AG09309 (cell line): ENCODE measurements around the gene HMHB1.
A peak's percentile ranks its signal among the peaks of the same experiment; 100 is the strongest.

Experiments
- DNase-seq: peaks from one replicate; pipeline ENCODE4 v3.0.0-alpha.2; 2010; ENCODE audit warnings: low read depth
- H3K4me3 ChIP-seq: 2 replicates; pipeline ENCODE4 v1.5.1; 2011; ENCODE audit warnings: mild to moderate bottlenecking, low read depth, low read length, moderate library complexity; ENCODE audit not compliant: control insufficient read depth
- TF ChIP-seq, protein P1 (sequence below): IDR thresholded peaks from 2 replicates; pipeline ENCODE4 v1.5.1; 2011; ENCODE audit warnings: mild to moderate bottlenecking, low read depth, low read length, inconsistent platforms; ENCODE audit not compliant: insufficient read depth, control insufficient read depth; ENCODE audit errors: missing control alignments

Gene HMHB1

DNA sequence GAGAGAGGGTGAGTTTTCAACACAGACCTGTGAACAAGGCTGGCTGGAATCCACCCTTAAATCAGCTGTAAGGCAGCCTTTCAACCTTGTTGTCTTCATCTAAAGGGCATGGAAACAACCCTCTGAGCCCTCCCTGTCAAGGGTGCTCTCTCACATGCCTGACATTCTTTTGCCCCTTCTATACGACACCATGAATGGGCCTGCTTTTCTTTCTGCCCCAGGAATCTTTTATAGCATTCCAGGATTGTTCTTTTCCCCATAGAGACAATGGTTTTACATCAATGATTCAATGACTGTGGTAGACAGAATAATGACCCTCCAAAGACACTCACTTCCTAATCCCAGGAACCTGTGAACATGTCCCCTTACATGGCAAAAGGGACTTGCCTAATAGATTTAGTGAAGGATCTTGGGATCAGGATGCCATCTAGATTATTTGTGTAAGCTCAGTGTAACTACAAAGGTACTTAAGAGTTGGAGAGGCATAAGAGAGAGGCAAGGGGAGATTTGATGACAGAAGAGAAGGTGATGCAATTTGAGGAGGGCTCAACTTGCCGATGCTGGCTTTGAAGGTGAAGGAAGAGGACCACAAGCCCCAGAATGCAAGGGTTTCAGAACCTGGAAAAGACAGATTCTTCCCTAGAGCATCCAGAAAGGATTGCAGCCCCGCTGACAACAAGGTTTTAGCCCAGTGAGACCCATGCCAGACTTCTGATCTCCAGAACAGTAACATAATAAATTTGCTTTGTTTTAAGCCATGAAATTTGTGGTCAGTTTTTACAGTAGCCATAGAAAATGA lies 29.2 kb upstream of the HMHB1 start:
- H3K4me3 ChIP-seq, result no peak overlapping the region
- DNase-seq, result no peak
- TF ChIP-seq, protein P1, sequence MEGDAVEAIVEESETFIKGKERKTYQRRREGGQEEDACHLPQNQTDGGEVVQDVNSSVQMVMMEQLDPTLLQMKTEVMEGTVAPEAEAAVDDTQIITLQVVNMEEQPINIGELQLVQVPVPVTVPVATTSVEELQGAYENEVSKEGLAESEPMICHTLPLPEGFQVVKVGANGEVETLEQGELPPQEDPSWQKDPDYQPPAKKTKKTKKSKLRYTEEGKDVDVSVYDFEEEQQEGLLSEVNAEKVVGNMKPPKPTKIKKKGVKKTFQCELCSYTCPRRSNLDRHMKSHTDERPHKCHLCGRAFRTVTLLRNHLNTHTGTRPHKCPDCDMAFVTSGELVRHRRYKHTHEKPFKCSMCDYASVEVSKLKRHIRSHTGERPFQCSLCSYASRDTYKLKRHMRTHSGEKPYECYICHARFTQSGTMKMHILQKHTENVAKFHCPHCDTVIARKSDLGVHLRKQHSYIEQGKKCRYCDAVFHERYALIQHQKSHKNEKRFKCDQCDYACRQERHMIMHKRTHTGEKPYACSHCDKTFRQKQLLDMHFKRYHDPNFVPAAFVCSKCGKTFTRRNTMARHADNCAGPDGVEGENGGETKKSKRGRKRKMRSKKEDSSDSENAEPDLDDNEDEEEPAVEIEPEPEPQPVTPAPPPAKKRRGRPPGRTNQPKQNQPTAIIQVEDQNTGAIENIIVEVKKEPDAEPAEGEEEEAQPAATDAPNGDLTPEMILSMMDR, result no peak

DNA sequence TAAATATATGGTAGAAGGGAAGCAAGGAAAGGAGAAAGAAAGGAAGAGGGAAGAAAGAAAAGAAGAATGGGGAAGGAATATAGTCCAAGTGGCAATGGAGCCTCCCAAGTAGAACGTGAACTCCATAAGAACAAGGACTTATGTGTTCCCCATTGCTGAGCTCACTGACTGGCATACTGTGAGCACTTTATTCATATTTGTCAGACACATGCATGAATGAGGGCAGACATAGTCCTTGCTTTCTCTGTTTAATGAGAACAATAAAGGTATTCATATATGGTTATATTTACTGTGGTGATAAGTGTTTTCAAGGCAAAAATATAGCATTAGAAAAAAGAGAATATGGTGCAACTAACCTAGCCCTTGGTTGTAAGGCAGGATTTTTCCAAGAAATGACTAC lies 23.6 kb upstream of the HMHB1 start:
- H3K4me3 ChIP-seq, result no peak overlapping the region
- TF ChIP-seq, protein P1, result no peak
- DNase-seq, result no peak

DNA sequence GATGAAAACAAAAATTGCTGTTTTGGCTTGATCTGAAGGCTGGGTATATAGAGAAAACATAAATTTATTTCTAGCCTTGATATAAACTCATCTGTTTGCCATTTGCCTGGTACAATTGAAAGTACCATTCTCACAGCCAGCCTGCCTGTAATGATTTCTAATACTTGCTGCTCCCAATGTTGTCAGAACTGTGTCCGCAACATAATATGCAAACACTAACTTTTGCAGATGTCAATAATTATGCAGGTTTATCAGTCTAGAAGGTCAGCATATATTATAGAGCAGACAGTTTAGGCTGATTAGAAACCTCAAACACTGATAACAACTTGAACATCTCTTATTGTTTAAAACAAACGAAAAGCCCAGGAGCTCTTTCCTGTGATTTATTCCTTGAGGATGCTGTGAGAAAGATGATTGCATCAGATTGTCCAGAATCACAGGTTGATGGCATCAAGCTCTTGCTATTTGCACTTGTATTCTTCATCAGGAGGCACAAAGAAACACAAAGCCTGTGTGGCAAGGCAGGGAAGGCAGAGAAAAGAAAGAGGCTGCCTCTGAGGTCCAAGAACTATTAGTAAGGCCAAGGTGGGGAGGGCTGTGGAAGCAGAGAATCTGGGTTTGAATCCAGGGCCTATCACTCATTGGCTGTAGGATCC lies 21.4 kb upstream of the HMHB1 start:
- no peak overlapping the region for H3K4me3 ChIP-seq
- no peak for DNase-seq
- TF ChIP-seq, protein P1, result no peak

DNA sequence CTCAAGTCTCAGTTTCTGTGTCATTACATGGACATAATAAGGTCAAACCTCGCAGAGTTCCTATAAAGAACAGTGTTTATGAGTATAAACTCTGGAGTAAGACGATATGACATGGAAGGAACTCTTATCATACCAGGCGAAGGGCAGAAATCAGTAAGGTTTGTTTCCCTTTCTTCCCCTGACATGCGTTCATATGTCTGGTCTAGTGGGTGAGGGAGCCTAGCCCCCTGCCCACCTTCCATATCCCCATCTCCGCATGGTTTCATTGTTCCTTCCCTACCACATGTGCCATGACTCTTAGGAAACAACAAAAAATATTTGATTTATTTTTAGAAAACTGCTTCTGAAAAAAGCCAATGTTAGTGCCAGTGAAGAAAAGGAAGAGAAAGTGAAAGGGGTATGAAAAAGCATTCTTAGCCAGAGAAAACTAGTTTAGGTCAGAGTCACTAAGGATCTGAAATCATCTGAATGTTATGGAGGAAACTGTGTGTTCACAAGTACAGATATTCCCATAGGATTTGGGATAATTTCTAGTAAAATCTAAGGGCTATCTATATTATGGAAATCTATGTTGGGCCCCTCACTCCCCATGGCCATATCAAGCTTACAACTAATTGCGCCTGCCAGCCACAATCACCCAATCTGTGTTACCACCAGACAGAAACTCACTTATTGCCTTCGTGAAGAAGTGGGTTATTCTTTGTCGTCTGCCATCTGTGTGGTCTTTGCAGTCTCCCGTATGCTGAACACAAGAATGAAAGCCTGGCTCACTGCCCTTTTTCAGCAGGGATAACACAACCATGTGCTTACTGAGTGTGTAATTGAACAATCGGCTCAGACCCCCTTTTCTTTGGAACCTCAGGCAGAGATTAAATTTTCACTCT lies 19.9 kb upstream of the HMHB1 start:
- no peak overlapping the region for H3K4me3 ChIP-seq
- TF ChIP-seq, protein P1, result no peak
- no peak for DNase-seq

DNA sequence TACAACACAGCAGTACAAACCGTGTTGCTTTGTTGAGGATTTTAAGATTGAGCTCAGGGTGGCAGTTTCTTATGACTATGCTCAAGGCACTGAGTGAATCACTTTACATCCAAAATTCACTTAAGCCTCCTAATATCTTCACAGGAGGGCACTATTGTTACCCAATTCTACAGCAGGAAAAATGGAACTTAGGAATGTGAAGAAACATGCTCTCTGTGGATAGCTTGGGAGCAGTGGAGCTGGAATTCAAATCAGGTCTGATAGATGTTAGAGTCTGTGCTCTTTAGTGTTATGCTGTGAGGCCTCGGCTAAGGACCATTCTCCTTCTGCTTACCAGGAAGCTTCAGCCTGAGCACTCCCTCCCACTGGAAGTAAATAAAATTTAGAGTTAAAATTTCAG lies 18.7 kb upstream of the HMHB1 start:
- TF ChIP-seq, protein P1, result no peak
- no peak overlapping the region for H3K4me3 ChIP-seq
- peak; percentile 18 for DNase-seq

DNA sequence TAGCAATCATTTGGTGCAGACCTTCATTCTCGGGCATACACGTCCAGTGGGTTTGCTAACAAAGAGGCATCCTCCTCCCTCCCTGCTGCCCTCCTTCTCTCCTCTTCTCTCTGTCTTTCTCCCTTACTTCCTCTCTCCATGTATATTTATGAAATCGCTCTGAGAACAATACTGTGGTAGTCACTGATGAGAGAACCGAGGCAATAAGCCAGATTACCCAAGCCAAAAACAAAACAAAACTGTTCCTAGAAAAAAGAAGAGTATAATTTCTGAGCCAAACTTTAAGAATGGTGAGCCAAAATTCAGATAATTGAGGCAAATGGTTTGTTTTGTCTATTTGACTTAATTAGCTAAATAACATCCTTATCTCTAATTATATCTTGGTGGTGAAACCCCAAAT lies 15.8 kb upstream of the HMHB1 start:
- TF ChIP-seq, protein P1, result no peak
- H3K4me3 ChIP-seq, result no peak overlapping the region
- no peak for DNase-seq
